SK-N-SH treated with all-trans-retinoic acid at 6 μM for 48 hours (cell line): Measurements from ENCODE around the gene GRK4.
"Not testable (repeated sequence)": the region's sequence is repeated elsewhere in the genome, so short reads cannot be mapped to it uniquely, and the experiment has no call there.

Source experiments
- ATAC-seq: fragments of 200-7000 bp; cut with Tn5 transposase; 3 replicates; pipeline ENCODE4 v1.9.1; 2020; ENCODE audit warnings: mild to moderate bottlenecking, moderate library complexity
- BACH2 ChIP-seq: fragments of 250-450 bp; sonication (Bioruptor Pico); IDR thresholded peaks from 2 replicates; pipeline ENCODE4 v1.9.0; 2021; ENCODE audit warnings: mild to moderate bottlenecking, borderline replicate concordance
- CREB5 ChIP-seq: fragments of 250-450 bp; sonication (Bioruptor Pico); IDR thresholded peaks from 2 replicates; pipeline ENCODE4 v1.5.1; 2020; ENCODE audit warnings: low read depth, mild to moderate bottlenecking, moderate library complexity
- ESRRG ChIP-seq: fragments of 250-450 bp; sonication (Bioruptor Pico); IDR thresholded peaks from 2 replicates; pipeline ENCODE4 v1.6.1; 2021; ENCODE audit warnings: mild to moderate bottlenecking
- ISL1 ChIP-seq: fragments of 250-450 bp; sonication (Bioruptor Pico); IDR thresholded peaks from 2 replicates; pipeline ENCODE4 v2.1.2; 2022; ENCODE audit warnings: mild to moderate bottlenecking, moderate library complexity
- POU6F1 ChIP-seq: fragments of 250-450 bp; sonication (Bioruptor Pico); IDR thresholded peaks from 2 replicates; pipeline ENCODE4 v1.8.0; 2021; ENCODE audit warnings: low read depth, mild to moderate bottlenecking, moderate library complexity, borderline replicate concordance
- PPARA ChIP-seq: fragments of 250-450 bp; sonication (Bioruptor Pico); IDR thresholded peaks from 2 replicates; pipeline ENCODE4 v1.5.0; 2020; ENCODE audit warnings: mild to moderate bottlenecking, borderline replicate concordance
- RARB ChIP-seq: fragments of 250-450 bp; sonication (Bioruptor Pico); IDR thresholded peaks from 2 replicates; pipeline ENCODE4 v1.8.0; 2021; ENCODE audit warnings: mild to moderate bottlenecking, moderate library complexity
- SNAI2 ChIP-seq: fragments of 250-450 bp; sonication (Bioruptor Pico); IDR thresholded peaks from 2 replicates; pipeline ENCODE4 v1.5.0; 2020; ENCODE audit warnings: mild to moderate bottlenecking, moderate library complexity
- TCF4 ChIP-seq: fragments of 250-450 bp; sonication (Bioruptor Pico); IDR thresholded peaks from 2 replicates; pipeline ENCODE4 v1.8.0; 2021; ENCODE audit warnings: mild to moderate bottlenecking, moderate library complexity, borderline replicate concordance
- TOX ChIP-seq: fragments of 250-450 bp; sonication (Bioruptor Pico); IDR thresholded peaks from 2 replicates; pipeline ENCODE4 v1.8.0; 2021; ENCODE audit warnings: mild to moderate bottlenecking, moderate library complexity, borderline replicate concordance
- ZC3H10 ChIP-seq: fragments of 250-450 bp; sonication (Bioruptor Pico); IDR thresholded peaks from 2 replicates; pipeline ENCODE4 v1.5.1; 2021; ENCODE audit warnings: mild to moderate bottlenecking, moderate library complexity
- ZFP3 ChIP-seq: fragments of 250-450 bp; sonication (Bioruptor Pico); IDR thresholded peaks from 2 replicates; pipeline ENCODE4 v1.5.0; 2020; ENCODE audit warnings: mild to moderate bottlenecking, moderate library complexity
- ZFP30 ChIP-seq: fragments of 450-650 bp; formaldehyde crosslinking; IDR thresholded peaks from 2 replicates; pipeline ENCODE4 v1.5.0; 2022; ENCODE audit warnings: mild to moderate bottlenecking, moderate library complexity
- ZNF565 ChIP-seq: fragments of 450-650 bp; formaldehyde crosslinking; conservative IDR thresholded peaks from 2 replicates; pipeline ENCODE4 v1.5.0; 2020; ENCODE audit warnings: low read depth, mild to moderate bottlenecking, moderate library complexity
- ZNF70 ChIP-seq: fragments of 450-650 bp; formaldehyde crosslinking; IDR thresholded peaks from 2 replicates; pipeline ENCODE4 v1.5.0; 2020; ENCODE audit warnings: mild to moderate bottlenecking, moderate library complexity
- ZNF8 ChIP-seq: fragments of 450-650 bp; formaldehyde crosslinking; IDR thresholded peaks from 2 replicates; pipeline ENCODE4 v1.5.0; 2020; ENCODE audit warnings: mild to moderate bottlenecking, moderate library complexity
- TF ChIP-seq, protein P1 (sequence below): fragments of 250-450 bp; sonication (Bioruptor Pico); IDR thresholded peaks from 2 replicates; pipeline ENCODE4 v1.8.0; 2020; ENCODE audit warnings: mild to moderate bottlenecking, moderate library complexity, borderline replicate concordance
- TF ChIP-seq, protein P2 (sequence below): fragments of 250-450 bp; sonication (Bioruptor Pico); IDR thresholded peaks from 2 replicates; pipeline ENCODE4 v1.5.1; 2021; ENCODE audit warnings: mild to moderate bottlenecking, moderate library complexity

Gene GRK4

DNA sequence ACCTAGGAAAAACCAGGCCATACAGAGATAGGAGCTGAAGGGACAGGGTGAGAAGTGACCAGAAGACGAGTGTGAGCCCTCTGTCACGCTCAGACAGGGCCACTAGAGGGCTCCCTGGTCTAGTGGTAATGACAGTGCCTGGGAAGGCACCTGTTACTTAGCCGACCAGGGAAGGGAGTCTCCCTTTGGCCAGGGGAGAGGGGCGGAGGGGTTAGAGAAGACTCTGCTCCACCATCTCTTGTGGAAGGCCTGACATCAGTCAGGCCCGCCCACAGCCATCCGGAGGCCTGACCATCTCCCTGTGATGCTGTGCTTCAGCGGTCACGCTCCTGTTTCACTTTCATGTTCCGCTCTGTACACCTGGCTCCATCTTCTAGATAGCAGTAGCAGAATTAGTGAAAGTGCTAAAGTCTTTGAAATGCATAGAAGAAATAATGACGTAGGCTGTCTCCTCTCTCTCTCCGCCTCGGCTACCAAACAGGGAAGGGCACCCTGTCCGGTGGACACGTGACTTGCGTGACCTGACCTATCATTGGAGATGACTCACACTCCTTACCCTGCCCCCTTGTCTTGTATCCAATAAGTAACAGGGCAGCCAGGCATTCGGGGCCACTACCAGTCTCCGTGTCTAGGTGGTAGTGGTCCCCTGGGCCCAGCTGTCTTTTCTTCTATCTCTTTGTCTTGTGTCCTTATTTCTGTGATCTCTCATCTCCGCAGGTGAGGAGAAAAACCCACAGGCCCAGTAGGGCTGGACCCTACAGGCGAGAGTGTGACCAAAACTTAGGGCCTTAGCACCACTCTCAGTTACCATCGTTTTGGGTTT, 84.3 kb downstream of the GRK4 start:
- ATAC-seq = peak; percentile 91
- TF ChIP-seq PPARA = no peak
- TF ChIP-seq SNAI2 = 0 out of 2 replicates have a peak, but pooled peaks have one; percentile 67
- TF ChIP-seq ZFP30 (CRISPR knock-in tag) = no peak

DNA sequence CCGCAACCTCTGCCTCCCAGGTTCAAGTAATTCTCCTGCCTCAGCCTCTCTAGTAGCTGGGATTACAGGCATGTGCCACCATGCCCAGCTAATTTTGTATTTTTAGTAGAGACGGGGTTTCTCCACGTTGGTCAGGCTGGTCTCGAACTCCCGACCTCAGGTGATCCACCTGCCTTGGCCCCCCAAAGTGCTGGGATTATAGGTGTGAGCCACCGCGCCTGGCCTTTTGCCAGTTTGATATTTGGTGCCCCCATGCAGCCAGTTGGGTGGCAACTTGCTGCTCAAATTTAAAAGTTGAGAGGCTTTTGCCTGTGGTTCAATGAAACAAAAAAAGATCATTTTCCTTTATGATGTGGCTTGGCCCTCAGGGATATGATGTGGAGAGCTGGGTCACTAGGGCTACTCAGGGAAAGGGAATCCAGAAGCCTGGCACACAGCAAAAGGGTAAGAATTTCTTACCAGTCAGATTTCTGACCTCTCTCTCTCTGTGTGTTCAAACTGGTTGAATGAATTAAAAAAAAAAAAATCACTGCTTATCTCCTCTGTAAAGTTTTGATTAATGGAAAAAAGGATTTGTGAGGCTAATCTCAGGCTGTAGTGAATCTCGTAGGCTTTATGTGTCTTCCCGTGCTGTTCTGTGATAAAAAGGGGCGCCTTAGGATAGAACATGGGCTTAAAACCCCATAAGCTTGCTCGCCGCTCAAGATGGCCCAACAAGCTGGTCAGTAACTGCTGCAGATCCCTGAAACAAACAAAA, 87.9 kb downstream of the GRK4 start:
- ATAC-seq = not testable (repeated sequence)

DNA sequence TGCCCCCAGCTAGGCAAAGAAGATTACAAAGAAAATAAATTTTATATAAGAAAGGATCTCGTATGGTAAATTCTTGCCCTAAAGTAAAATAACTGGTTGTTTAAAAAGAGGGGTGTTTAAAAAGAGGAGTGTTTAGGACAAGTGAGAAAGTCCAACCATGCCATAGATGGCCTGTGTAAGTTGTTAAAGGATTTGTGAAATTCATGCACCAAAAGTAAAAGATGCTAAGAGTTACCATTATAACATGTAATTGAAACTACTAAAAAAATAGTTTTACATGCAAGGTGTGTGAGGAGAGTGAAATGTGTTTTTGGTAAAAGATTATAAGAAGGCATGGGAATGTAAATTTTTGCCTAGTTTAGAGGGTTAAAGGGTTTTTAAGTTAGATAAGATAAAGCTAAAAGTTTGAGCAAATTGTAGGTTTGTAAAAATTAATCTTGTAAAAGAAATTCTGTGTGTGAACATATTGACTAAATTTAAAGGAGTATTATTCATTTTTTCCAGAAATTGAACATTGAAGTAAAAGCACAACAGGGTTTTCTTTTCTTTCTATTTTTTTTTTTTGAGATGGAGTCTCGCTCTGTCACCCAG, 90.9 kb downstream of the GRK4 start:
- no peak for ATAC-seq
- TF ChIP-seq PPARA (no peak), ZC3H10 (no peak), ISL1 (no peak), RARB (CRISPR knock-in tag) (no peak), ZFP30 (CRISPR knock-in tag) (no peak), ZFP3 (CRISPR knock-in tag) (no peak), ZNF8 (CRISPR knock-in tag) (no peak), POU6F1 (CRISPR knock-in tag) (no peak), SNAI2 (no peak)
- TF ChIP-seq, protein P1, sequence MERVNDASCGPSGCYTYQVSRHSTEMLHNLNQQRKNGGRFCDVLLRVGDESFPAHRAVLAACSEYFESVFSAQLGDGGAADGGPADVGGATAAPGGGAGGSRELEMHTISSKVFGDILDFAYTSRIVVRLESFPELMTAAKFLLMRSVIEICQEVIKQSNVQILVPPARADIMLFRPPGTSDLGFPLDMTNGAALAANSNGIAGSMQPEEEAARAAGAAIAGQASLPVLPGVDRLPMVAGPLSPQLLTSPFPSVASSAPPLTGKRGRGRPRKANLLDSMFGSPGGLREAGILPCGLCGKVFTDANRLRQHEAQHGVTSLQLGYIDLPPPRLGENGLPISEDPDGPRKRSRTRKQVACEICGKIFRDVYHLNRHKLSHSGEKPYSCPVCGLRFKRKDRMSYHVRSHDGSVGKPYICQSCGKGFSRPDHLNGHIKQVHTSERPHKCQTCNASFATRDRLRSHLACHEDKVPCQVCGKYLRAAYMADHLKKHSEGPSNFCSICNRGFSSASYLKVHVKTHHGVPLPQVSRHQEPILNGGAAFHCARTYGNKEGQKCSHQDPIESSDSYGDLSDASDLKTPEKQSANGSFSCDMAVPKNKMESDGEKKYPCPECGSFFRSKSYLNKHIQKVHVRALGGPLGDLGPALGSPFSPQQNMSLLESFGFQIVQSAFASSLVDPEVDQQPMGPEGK (CRISPR knock-in tag) = no peak

DNA sequence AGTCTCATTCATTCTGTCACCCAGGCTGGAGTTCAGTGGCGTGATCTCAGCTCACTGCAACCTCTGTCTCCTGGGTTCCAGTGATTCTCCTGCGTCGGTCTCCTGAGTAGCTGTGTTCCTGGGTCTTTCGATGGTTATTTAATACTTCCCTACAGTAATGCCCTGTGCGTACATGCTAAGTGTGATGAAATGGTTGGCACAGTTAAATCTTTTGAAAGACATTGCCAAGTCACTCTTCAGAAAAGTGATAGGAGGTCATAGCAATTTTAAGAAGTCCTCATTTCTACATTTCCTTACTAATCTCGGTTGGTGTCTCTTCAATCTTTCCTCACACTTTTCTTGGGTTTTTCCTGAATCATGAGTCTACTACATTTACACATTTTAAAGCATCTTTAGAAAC, 96.6 kb downstream of the GRK4 start:
- no peak for ATAC-seq
- TF ChIP-seq BACH2 (CRISPR knock-in tag) (no peak), ISL1 (no peak), ZNF70 (CRISPR knock-in tag) (no peak), ESRRG (CRISPR knock-in tag) (no peak), SNAI2 (no peak), CREB5 (CRISPR knock-in tag) (no peak), ZNF8 (CRISPR knock-in tag) (no peak), ZC3H10 (no peak), TOX (CRISPR knock-in tag) (no peak), ZNF565 (CRISPR knock-in tag) (no peak), ZFP3 (CRISPR knock-in tag) (no peak), TCF4 (CRISPR knock-in tag) (no peak)
- TF ChIP-seq, protein P2, sequence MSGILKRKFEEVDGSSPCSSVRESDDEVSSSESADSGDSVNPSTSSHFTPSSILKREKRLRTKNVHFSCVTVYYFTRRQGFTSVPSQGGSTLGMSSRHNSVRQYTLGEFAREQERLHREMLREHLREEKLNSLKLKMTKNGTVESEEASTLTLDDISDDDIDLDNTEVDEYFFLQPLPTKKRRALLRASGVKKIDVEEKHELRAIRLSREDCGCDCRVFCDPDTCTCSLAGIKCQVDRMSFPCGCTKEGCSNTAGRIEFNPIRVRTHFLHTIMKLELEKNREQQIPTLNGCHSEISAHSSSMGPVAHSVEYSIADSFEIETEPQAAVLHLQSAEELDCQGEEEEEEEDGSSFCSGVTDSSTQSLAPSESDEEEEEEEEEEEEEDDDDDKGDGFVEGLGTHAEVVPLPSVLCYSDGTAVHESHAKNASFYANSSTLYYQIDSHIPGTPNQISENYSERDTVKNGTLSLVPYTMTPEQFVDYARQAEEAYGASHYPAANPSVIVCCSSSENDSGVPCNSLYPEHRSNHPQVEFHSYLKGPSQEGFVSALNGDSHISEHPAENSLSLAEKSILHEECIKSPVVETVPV = no peak
- TF ChIP-seq, protein P1 (CRISPR knock-in tag) = no peak
